Neural progenitor cell (in vitro differentiated cells): Measurements from ENCODE around the gene CAMK2D.

Source experiments
- EZH2 ChIP-seq: fragments of 200-600 bp; sonication (generic); IDR thresholded peaks from 2 replicates; pipeline ENCODE4 v1.6.1; 2017; ENCODE audit warnings: antibody characterized with exemption, mild to moderate bottlenecking, moderate library complexity
- EZH2phosphoT487 ChIP-seq: fragments of 200-600 bp; sonication (generic); IDR thresholded peaks from 2 replicates; pipeline ENCODE4 v1.6.1; 2017; ENCODE audit warnings: antibody characterized with exemption
- TF ChIP-seq, protein P1 (sequence below): fragments of 200-600 bp; sonication (generic); IDR thresholded peaks from 2 replicates; pipeline ENCODE4 v1.5.1; 2017; ENCODE audit warnings: antibody characterized with exemption, mild to moderate bottlenecking

DNA sequence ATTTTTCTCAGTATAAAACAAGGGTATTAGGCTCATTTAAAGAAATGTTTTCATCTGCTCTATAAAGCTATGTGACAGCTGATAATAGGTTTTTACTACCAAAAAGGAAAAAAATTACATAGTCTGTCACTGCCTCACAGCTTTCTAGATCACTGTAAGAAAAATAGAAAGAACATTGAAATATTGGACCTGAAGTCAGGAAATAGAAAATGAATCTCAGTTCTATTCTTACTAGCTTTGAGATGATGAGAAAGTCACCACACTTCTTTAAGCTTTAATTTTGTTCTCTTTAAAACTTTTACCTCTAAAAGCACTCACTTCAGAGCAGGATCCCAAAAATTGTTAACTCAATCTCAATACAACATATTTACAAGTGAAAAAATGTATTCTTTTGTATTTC is 45.3 kb upstream of the CAMK2D start:
- TF ChIP-seq, protein P1, sequence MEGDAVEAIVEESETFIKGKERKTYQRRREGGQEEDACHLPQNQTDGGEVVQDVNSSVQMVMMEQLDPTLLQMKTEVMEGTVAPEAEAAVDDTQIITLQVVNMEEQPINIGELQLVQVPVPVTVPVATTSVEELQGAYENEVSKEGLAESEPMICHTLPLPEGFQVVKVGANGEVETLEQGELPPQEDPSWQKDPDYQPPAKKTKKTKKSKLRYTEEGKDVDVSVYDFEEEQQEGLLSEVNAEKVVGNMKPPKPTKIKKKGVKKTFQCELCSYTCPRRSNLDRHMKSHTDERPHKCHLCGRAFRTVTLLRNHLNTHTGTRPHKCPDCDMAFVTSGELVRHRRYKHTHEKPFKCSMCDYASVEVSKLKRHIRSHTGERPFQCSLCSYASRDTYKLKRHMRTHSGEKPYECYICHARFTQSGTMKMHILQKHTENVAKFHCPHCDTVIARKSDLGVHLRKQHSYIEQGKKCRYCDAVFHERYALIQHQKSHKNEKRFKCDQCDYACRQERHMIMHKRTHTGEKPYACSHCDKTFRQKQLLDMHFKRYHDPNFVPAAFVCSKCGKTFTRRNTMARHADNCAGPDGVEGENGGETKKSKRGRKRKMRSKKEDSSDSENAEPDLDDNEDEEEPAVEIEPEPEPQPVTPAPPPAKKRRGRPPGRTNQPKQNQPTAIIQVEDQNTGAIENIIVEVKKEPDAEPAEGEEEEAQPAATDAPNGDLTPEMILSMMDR, result no peak
- TF ChIP-seq EZH2phosphoT487 (no peak), EZH2 (no peak)
